PC-3 (cell line): ENCODE results near the gene OR5M11.

Source experiments
- EZH2 ChIP-seq: fragments of 300-600 bp; sonication (generic); IDR thresholded peaks from one replicate; pipeline ENCODE4 v1.6.1; 2017; ENCODE audit warnings: antibody characterized with exemption, mild to moderate bottlenecking, low read length; ENCODE audit not compliant: unreplicated experiment
- EZH2phosphoT487 ChIP-seq: fragments of 300-600 bp; sonication (generic); IDR thresholded peaks from 2 replicates; pipeline ENCODE4 v1.6.1; 2018; ENCODE audit warnings: mild to moderate bottlenecking, antibody characterized with exemption, low read length, borderline replicate concordance
- TF ChIP-seq, protein P1 (sequence below): fragments of 300-600 bp; sonication (generic); conservative IDR thresholded peaks from 2 replicates; pipeline ENCODE4 v1.5.1; 2017; ENCODE audit warnings: antibody characterized with exemption, low read depth, mild to moderate bottlenecking, low read length

DNA sequence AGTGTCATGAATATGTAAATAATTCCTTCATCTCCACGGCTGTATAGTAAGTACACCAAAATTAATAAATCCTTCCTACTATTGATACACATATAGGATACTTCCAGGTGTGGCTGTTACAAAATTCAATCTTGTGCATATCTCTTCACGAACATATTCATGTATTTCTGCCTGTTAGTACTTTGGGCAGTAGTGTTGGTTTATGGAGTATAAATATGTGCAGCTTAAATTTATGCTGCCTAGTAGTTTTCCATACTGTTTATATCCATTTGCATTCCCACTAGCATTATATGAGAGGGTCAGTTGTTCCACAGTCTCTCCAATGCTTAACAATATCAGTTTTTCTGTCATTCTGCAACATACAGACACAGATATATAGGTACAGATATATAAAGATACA lies 47.9 kb downstream of the OR5M11 start:
- TF ChIP-seq, protein P1, sequence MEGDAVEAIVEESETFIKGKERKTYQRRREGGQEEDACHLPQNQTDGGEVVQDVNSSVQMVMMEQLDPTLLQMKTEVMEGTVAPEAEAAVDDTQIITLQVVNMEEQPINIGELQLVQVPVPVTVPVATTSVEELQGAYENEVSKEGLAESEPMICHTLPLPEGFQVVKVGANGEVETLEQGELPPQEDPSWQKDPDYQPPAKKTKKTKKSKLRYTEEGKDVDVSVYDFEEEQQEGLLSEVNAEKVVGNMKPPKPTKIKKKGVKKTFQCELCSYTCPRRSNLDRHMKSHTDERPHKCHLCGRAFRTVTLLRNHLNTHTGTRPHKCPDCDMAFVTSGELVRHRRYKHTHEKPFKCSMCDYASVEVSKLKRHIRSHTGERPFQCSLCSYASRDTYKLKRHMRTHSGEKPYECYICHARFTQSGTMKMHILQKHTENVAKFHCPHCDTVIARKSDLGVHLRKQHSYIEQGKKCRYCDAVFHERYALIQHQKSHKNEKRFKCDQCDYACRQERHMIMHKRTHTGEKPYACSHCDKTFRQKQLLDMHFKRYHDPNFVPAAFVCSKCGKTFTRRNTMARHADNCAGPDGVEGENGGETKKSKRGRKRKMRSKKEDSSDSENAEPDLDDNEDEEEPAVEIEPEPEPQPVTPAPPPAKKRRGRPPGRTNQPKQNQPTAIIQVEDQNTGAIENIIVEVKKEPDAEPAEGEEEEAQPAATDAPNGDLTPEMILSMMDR: no peak
- TF ChIP-seq EZH2 (no peak), EZH2phosphoT487 (no peak)
